Left renal cortex interstitium (tissue), 4 donors: ENCODE results near the gene EBNA1BP2. TPM values are rescaled to one million over a fixed set of nuclear protein-coding genes. Genes with fewer than 3 reads are reported as not detected.
"Not testable (repeated sequence)": the region's sequence is repeated elsewhere in the genome, so short reads cannot be mapped to it uniquely, and the experiment has no call there.

Experiments used
- DNase-seq, 4 donors: peaks; one replicate each; pipeline ENCODE4 v3.0.0-alpha.2; 2013; ENCODE audit warnings: low read depth in 4 of 4, low spot score in 2 of 4, missing footprints in 1 of 4
- polyA plus RNA-seq, 4 donors: library from polyadenylated mRNA; unstranded; fragments of 120-200 nt; gene quantifications; one replicate each; pipeline ENCODE4 v1.2.1, GENCODE V29; 2013; ENCODE audit not compliant: insufficient read length in 4 of 4

Gene EBNA1BP2
- polyA plus RNA-seq, 4 donors = 71.9 to 82.4 (median 72.6) TPM

DNA sequence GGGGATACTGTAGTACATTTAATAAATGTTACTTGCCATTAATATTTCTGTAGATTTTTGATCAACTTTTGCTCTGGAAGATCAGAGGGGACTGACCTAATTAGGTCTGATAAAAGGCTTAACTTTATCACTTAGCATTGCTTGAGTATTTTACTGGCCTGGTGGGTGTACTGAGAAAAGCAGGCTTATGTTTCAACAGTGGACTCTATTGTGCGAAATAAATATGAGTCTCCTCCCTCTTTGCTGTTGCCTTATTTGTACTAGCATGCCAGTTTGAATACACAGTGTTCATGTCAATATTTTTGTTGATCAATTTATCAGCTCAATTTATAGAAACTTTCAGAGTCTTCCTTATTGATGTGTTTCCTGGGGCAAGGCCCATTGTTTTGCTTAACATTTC lies 49.1 kb downstream of the EBNA1BP2 start:
- DNase-seq = no peak

DNA sequence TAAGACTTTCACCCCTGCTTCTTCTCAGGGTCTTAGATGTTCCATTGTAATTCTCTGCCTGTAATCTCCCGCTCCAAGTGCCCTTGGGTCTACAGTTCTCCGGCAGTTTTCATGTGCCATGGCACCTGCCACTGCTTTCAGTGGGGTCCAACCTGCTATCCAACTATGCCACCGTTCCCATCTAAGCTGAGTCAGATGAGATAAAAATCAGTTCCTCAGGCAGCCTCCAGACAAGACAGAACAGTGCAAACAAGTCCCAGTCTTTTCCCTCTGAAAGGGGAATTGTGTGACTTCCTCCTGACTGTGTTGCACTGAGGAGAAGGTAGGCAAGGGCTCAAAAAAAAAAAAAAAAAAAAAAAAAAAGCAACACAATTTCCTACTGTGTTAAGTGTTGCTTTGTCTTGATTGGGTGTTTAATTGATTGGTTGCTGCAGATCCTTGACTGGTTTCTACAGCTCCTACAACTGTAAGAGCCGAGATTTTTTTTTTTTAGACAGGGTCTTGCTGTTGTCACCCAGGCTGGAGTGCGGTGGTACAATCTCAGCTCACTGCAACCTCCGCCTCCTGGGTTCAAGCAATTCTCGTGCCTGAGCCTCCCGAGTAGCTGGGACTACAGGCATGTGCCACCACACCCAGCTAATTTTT lies 50.7 kb downstream of the EBNA1BP2 start:
- no peak for DNase-seq

DNA sequence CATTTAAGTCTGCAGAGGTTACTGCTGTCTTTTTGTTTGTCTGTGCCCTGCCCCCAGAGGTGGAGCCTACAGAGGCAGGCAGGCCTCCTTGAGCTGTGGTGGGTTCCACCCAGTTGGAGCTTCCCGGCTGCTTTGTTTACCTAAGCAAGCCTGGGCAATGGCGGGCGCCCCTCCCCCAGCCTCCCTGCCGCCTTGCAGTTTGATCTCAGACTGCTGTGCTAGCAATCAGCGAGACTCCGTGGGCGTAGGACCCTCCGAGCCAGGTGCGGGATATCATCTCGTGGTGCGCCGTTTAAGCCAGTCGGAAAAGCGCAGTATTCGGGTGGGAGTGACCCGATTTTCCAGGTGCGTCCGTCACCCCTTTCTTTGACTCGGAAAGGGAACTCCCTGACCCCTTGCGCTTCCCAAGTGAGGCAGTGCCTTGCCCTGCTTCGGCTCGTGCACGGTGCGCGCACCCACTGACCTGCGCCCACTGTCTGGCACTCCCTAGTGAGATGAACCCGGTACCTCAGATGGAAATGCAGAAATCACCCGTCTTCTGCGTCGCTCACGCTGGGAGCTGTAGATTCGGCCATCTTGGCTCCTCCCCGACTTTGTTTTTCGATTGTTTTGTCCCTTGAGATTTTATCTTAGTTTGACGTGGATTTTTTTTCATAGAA lies 52.0 kb downstream of the EBNA1BP2 start:
- not testable (repeated sequence) for DNase-seq

Other genes starting within 250 kb of the EBNA1BP2 start
- gene SLC2A1, start 213.4 kb downstream of the EBNA1BP2 start, polyA plus RNA-seq = 10 to 100 TPM; 37.3 to 41.2 (median 38.9) TPM
- 1 to 10 TPM; 2.8 to 4.9 (median 4.0) TPM for gene CFAP57, start within 50 bp of the EBNA1BP2 start, polyA plus RNA-seq
- gene TMEM125, start 97.7 kb upstream of the EBNA1BP2 start, polyA plus RNA-seq = 10 to 100 TPM; 12.5 to 17.9 (median 14.3) TPM
- 10 to 100 TPM; 23.8 to 26.2 (median 24.8) TPM for gene C1orf210, start 113.3 kb upstream of the EBNA1BP2 start, polyA plus RNA-seq
- gene TIE1, start 128.7 kb upstream of the EBNA1BP2 start, polyA plus RNA-seq = 10 to 100 TPM; 44.9 to 64.8 (median 53.8) TPM
- gene MPL, start 165.5 kb upstream of the EBNA1BP2 start, polyA plus RNA-seq = 1 to 10 TPM in 2 of 4 donors, under 1 TPM in 2; 0.30 to 1.5 (median 1.0) TPM
- gene CDC20, start 186.7 kb upstream of the EBNA1BP2 start, polyA plus RNA-seq = 10 to 100 TPM; 31.0 to 44.2 (median 37.9) TPM
- 10 to 100 TPM; 74.6 to 83.9 (median 79.9) TPM for gene ELOVL1, start 195.7 kb upstream of the EBNA1BP2 start, polyA plus RNA-seq
- 10 to 100 TPM; 37.5 to 41.8 (median 39.0) TPM for gene MED8, start 217.5 kb upstream of the EBNA1BP2 start, polyA plus RNA-seq
- 10 to 100 TPM; 14.5 to 36.1 (median 22.5) TPM for gene SZT2, start 217.6 kb upstream of the EBNA1BP2 start, polyA plus RNA-seq